ENCODE measurements around the gene SLC16A3.

Gene SLC16A3

DNA sequence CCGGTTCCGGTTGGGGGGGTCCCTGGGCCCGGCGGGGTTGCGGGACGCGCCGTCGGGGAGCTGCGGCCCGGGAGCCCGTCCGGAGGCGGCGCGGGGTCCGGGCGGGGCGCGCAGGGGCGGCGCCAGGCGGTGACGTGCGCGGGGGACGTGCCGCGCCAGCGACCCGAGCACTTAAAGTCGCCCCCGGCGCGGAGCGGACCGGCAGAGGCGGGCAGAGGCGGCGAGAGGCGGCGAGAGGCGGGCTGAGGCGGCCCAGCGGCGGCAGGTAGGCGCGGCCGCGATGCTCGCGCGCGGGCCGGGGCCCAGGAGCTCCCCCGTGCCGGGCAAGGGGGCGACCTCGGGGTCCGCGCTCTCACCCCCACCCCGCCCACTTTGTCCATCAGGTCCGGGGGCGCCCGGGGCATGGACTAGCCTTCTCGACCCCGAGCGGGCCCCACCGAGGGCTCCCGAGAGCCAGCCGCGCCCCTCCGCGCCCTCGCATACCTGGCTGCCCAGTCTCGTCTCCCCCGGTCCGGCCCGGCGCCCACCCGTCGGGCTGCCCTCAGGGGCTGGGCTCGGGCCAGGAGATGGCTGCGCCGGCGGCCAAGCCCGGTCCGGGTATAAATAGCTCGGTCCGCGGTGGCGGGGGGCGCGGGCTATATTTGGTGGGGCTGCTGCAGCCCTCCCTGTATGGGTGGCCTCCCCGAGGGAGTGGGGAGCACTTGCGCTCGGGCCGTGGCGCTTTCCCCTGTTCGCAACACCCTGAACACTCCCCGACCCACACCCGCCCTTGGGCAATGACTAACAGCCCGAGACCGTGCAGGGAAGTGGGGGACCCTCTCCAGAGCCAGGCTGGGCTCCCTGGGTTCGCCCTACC is at the start of gene SLC16A3:
SLC16A3 (plus strand) TSS at position 201 of the 856 bp plus-strand sequence. CDS start 6,967 bp downstream, outside the sequence.
- TF ChIP-seq, protein P1, sequence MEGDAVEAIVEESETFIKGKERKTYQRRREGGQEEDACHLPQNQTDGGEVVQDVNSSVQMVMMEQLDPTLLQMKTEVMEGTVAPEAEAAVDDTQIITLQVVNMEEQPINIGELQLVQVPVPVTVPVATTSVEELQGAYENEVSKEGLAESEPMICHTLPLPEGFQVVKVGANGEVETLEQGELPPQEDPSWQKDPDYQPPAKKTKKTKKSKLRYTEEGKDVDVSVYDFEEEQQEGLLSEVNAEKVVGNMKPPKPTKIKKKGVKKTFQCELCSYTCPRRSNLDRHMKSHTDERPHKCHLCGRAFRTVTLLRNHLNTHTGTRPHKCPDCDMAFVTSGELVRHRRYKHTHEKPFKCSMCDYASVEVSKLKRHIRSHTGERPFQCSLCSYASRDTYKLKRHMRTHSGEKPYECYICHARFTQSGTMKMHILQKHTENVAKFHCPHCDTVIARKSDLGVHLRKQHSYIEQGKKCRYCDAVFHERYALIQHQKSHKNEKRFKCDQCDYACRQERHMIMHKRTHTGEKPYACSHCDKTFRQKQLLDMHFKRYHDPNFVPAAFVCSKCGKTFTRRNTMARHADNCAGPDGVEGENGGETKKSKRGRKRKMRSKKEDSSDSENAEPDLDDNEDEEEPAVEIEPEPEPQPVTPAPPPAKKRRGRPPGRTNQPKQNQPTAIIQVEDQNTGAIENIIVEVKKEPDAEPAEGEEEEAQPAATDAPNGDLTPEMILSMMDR (IDR thresholded peaks at IDR 0.05; ENCODE audit: extremely low read depth, missing control alignments), result no peak
- DNase-seq (ENCODE audit: low spot score), result peak; percentile 99

DNA sequence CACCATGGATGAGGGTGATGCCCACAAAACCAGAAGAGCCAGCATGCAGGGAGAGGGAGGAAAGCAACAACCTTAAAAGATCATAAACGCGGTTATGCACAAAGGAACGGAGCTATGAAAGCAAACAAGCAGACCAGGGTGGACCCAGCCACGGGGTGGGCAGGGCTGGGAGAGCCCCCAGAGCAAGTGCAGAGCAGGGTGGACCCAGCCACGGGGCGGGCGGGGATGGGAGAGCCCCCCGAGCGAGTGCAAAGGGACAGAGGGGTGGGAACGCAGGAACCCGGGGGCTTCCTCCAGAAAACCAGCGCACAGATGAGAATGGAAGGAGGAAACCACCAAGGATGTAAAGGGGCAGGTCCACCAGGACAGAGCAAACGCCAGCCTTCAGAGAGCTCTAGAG is 49.4 kb upstream of the SLC16A3 start:
- TF ChIP-seq, protein P1 (IDR thresholded peaks at IDR 0.05; ENCODE audit: extremely low read depth, missing control alignments), result no peak
- no peak for DNase-seq (ENCODE audit: low spot score)

DNA sequence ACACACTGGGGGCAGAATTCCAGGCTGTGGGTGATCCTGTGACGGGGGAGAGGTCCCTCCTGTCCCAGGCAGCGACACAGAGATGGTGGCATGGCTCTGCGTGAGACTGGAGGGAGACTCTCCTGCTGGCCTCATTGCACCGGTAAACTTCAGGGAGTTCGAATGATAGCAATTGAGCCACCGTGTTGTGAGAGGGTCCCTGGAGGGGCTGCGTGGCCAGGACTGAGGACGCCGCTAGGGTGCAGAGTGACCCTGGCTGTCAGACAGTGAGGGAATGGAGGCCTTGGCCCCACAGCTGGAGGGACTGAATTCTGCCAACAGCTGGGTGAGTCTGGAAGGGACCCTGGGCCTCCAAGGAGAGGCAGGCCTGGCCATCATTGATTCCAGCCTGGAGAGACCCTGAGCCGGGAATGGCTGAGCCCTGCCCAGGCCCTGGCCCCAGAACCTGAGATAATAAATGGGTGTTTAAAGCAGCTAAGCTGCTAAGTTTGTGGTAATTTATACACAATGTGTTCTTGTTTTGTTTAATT is 48.8 kb upstream of the SLC16A3 start:
- no peak for DNase-seq (ENCODE audit: low spot score)
- TF ChIP-seq, protein P1 (IDR thresholded peaks at IDR 0.05; ENCODE audit: extremely low read depth, missing control alignments), result no peak

DNA sequence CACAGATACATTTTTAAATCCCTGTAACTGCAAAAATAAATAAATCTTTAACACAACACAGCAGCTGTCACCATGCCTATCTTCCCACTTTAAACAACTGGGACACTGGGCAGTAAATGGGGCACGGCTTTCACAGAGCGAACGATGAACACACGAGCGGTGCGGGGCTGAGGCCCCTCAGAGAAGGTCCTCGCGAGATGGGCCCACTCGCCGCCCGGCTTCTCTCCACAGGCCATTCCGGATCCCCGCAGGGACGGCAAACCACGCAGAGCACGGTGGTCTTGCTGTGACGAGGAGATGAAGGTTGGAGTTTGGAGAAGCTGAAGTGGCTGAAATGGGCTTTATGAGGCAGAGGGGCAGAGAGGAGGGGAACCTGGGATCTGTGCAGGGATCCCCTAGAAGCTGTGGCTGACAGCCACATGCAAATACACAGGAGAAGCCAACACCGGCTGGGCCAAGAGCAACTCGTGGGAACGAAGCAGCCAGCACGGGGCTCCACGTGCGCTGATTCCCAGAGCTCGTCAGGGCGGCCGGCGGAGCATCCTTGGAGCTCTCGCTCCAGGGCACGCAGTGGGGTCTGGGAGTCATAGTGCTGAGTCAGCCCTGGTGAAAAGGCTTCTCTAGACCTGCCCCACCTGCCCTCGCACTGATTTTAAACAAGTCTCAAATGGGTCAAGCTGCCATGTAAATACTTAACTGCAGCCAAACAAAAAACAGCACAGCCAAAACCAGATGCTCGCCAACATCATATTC is 47.9 kb upstream of the SLC16A3 start:
- TF ChIP-seq, protein P1 (IDR thresholded peaks at IDR 0.05; ENCODE audit: extremely low read depth, missing control alignments), result no peak
- DNase-seq (ENCODE audit: low spot score), result no peak

DNA sequence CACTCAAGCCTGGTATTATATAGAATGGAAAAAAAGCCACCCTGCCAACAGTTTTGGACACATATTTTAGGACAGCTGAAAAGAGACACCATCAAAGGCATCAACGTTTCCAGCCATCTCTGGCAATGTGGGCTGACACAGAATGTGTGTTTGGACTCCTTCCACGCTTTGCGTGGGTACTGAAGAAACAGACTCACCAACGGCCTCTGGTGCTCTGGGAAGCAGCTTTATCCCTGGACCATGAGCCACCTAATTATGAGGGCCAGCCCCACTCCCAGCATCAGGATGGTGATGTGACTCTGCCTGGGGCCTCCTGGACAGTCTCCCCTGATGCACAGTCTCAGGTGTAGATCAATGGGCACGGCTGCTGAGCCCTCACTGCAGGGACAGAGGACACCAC is 44.1 kb upstream of the SLC16A3 start:
- TF ChIP-seq, protein P1 (IDR thresholded peaks at IDR 0.05; ENCODE audit: extremely low read depth, missing control alignments), result no peak
- no peak for DNase-seq (ENCODE audit: low spot score)

DNA sequence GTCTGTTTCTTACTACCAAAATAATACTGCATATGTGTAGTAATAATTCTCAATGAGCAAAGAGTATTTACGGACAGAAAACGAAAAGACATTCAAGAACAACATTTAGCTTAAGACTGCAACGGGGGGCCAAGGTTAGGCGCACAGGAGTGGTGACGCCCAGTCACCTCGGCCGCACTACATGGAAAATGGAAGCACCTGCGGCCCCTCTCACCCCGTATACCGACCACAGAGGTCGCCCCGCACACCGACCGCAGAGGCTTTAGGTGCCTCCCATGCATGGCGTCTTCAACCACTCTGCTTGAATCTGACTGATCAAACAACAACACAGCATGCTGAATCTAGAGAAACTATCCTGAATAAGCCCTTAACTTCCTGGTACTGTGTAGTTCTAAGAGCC is 42.6 kb upstream of the SLC16A3 start:
- DNase-seq (ENCODE audit: low spot score), result no peak
- TF ChIP-seq, protein P1 (IDR thresholded peaks at IDR 0.05; ENCODE audit: extremely low read depth, missing control alignments), result no peak

DNA sequence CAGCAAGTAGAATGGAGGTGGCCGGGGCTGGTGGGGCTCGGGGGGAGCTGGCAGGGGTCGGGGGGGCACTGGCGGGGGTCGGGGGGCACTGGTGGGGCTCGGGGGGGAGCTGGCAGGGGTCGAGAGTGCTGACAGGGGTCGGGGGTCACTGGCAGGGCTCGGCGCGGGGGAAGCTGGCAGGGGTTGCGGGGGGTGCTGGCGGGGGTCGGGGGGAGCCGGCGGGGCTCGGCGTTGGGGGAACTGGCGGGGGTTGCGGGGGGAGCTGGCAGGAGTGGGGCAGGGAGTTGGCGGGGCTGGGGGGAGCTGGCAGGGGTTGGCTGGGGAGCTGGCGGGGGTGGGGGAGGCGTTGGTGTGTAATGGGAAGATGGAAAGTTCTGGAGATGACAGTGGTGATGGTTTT is 41.3 kb upstream of the SLC16A3 start:
- TF ChIP-seq, protein P1 (IDR thresholded peaks at IDR 0.05; ENCODE audit: extremely low read depth, missing control alignments), result no peak
- no peak for DNase-seq (ENCODE audit: low spot score)

All from GM20000 (cell line).